ENCODE measurements around the gene FAM228A. TPM values are rescaled to one million over a fixed set of nuclear protein-coding genes. Genes with fewer than 3 reads are reported as not detected.

FAM228A gene
- total and polyA plus RNA-seq, 2 experiments from 2014 or later, result 0.61 to 3.0 TPM

DNA sequence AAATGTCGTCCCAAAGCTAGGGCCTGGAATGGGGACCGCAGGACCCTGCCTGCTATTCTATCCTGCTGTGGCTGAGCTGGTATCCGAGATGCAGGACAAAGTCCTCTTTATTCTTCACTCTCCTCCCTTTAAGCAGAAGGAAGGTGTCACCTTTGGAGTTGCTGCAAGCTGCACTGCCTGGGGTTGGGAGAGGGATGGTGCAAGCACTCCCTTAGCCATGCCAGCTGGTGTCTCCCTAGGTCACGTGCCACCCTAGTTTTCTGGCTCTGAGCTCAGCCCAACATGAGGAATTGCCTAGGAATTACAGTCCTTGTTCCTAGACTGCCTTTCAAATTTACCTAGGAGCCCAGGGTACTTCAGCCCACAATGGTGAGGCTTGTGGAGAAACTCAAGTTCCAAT lies 21.4 kb upstream of the FAM228A start:
- Histone ChIP-seq H3K4me1 (ENCODE audit: low read depth) (no peaks in the 10 kb centered on the region), H3K4me3 (no peak overlapping the region), H3K9me3 (ENCODE audit: low read depth) (no peaks in the 10 kb centered on the region), H3K36me3 (peaks cover 4% of the 10 kb centered on the region), H3K27ac (no peak overlapping the region), H3K27me3 (no peaks in the 10 kb centered on the region)
- TF ChIP-seq, protein P1, sequence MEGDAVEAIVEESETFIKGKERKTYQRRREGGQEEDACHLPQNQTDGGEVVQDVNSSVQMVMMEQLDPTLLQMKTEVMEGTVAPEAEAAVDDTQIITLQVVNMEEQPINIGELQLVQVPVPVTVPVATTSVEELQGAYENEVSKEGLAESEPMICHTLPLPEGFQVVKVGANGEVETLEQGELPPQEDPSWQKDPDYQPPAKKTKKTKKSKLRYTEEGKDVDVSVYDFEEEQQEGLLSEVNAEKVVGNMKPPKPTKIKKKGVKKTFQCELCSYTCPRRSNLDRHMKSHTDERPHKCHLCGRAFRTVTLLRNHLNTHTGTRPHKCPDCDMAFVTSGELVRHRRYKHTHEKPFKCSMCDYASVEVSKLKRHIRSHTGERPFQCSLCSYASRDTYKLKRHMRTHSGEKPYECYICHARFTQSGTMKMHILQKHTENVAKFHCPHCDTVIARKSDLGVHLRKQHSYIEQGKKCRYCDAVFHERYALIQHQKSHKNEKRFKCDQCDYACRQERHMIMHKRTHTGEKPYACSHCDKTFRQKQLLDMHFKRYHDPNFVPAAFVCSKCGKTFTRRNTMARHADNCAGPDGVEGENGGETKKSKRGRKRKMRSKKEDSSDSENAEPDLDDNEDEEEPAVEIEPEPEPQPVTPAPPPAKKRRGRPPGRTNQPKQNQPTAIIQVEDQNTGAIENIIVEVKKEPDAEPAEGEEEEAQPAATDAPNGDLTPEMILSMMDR (IDR thresholded peaks at IDR 0.05; ENCODE audit: low read depth, low read length), result no peak
- DNase-seq (ENCODE audit: low read depth in 1 of 2, low spot score in 1 of 2), result no peak

DNA sequence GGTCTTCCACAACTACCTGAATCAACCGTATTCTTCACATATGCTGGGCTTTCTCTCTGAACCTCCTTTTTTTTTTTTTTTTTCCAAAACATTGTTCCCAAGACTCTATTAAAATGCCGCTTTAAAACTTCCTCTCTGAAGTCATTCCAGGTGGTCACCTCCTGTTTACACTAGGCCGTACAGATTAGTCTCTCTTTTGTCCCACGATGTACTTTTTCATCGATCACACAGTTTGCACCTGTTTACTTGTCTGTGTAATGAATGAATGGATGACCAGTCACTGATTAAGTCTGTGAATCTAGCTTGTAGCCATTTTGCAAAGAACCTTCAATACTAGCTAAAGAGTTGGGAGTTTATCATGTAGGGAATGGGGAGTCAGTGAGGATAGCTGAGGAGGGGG lies 16.7 kb upstream of the FAM228A start:
- no peak for DNase-seq (ENCODE audit: low read depth in 1 of 2, low spot score in 1 of 2)
- Histone ChIP-seq H3K27ac (no peak overlapping the region), H3K36me3 (peaks cover 3% of the 10 kb centered on the region), H3K4me1 (ENCODE audit: low read depth) (no peaks in the 10 kb centered on the region), H3K9me3 (ENCODE audit: low read depth) (no peaks in the 10 kb centered on the region), H3K4me3 (no peak overlapping the region), H3K27me3 (no peaks in the 10 kb centered on the region)
- TF ChIP-seq, protein P1 (IDR thresholded peaks at IDR 0.05; ENCODE audit: low read depth, low read length), result no peak

DNA sequence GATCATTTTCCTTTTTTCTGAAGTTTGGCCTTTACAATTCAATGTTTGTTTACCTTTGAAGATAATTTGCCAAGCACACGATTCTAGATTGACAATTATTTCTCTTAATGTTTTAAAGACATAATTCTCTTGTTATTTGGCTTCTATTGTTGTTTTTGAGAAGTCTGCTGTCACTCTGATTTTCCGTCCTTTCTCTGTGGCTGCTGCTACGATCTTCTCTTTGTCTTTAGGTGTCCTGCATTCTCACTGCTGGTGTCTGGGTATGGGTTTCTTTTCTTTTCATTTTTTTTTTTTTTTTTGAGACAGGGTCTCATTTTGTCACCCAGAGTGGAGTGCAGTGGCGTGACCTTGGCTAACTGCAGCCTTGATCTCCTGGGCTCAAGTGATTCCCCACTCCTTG lies 15.1 kb upstream of the FAM228A start:
- no peak overlapping the region for H3K27ac ChIP-seq
- peaks cover 3% of the 10 kb centered on the region for H3K36me3 ChIP-seq
- TF ChIP-seq, protein P1 (IDR thresholded peaks at IDR 0.05; ENCODE audit: low read depth, low read length), result no peak
- no peaks in the 10 kb centered on the region for H3K9me3 ChIP-seq (ENCODE audit: low read depth)
- no peaks in the 10 kb centered on the region for H3K4me1 ChIP-seq (ENCODE audit: low read depth)
- no peaks in the 10 kb centered on the region for H3K27me3 ChIP-seq
- H3K4me3 ChIP-seq, result no peak overlapping the region
- no peak for DNase-seq (ENCODE audit: low read depth in 1 of 2, low spot score in 1 of 2)

DNA sequence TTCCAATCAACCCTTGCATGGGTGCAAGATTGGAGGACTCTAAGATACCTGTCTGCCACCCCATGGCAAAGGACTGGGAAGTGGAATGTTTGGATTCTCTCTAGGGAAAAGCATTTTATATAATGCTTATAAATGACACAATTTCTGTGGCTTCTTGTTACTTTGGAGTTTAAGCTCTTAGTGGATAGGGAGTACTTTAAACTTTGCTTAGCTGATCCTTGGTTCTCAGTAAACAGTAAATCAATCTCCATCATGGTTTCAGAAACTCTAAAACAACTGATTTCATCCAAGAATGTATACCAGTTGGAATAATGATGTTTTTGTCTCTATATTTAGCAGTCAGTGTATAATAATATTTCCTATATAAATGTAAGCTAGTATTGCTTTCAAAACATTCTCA lies 14.1 kb upstream of the FAM228A start:
- TF ChIP-seq, protein P1 (IDR thresholded peaks at IDR 0.05; ENCODE audit: low read depth, low read length), result no peak
- H3K4me3 ChIP-seq, result no peak overlapping the region
- no peak overlapping the region for H3K27ac ChIP-seq
- H3K36me3 ChIP-seq, result peaks cover 3% of the 10 kb centered on the region
- no peak for DNase-seq (ENCODE audit: low read depth in 1 of 2, low spot score in 1 of 2)
- H3K9me3 ChIP-seq (ENCODE audit: low read depth), result no peaks in the 10 kb centered on the region
- H3K27me3 ChIP-seq, result no peaks in the 10 kb centered on the region
- no peaks in the 10 kb centered on the region for H3K4me1 ChIP-seq (ENCODE audit: low read depth)

DNA sequence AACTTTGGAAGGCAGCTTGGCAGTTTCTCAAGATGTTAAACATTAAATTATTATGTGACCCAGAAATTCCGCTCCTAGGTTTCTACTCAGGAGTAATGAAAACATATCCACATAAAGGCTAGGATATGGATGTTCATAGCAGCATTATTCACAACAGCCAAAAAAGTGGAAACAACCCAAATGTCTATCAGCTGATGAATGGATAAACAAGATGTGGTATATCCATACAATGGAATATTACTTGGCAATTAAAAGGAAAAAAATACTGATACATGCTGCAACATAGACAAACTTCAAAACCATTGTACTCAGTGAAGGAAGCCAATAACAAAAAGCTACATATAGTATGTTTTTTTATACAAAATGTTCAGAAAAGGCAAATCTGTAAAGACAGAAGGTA lies 12.4 kb upstream of the FAM228A start:
- Histone ChIP-seq H3K27ac (no peak overlapping the region), H3K4me1 (ENCODE audit: low read depth) (no peaks in the 10 kb centered on the region), H3K4me3 (no peak overlapping the region), H3K36me3 (peaks cover 3% of the 10 kb centered on the region), H3K9me3 (ENCODE audit: low read depth) (no peaks in the 10 kb centered on the region), H3K27me3 (no peaks in the 10 kb centered on the region)
- TF ChIP-seq, protein P1 (IDR thresholded peaks at IDR 0.05; ENCODE audit: low read depth, low read length), result no peak
- no peak for DNase-seq (ENCODE audit: low read depth in 1 of 2, low spot score in 1 of 2)

DNA sequence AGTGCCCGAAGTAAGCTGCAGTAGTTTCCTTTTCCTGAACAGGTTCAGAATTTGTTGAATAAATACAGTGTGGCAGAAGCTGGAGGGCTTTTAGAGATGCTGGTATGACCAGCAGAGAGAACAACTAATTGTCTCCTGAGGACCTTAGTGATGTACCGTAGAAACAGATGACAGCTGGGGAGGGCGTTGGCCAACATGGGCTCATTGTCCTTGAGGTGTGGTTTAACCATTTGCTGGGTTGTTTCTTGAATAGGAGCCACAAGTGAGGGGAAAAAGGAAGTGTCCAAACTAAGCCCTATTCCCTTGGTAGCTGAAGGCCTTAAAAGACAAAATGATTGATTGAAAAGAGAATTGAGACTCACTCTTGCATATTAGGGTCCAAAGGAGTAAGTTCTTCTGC lies 11.7 kb upstream of the FAM228A start:
- TF ChIP-seq, protein P1 (IDR thresholded peaks at IDR 0.05; ENCODE audit: low read depth, low read length), result no peak
- DNase-seq (ENCODE audit: low read depth in 1 of 2, low spot score in 1 of 2), result no peak
- H3K4me1 ChIP-seq (ENCODE audit: low read depth), result no peaks in the 10 kb centered on the region
- H3K36me3 ChIP-seq, result peaks cover 3% of the 10 kb centered on the region
- no peaks in the 10 kb centered on the region for H3K9me3 ChIP-seq (ENCODE audit: low read depth)
- no peaks in the 10 kb centered on the region for H3K27me3 ChIP-seq
- H3K27ac ChIP-seq, result no peak overlapping the region
- H3K4me3 ChIP-seq, result no peak overlapping the region
